Cardiac muscle cell (in vitro differentiated cells and primary cell): ENCODE measurements around the gene OGFOD1. TPM values are rescaled to one million over a fixed set of nuclear protein-coding genes. Genes with fewer than 3 reads are reported as not detected.

Experiments
- DNase-seq, 2 donors: peaks; one replicate each; pipeline versions ENCODE4 v3.0.0 to v3.0.0-alpha.2; 2010 to 2017; ENCODE audit warnings: low read depth in 1 of 2, low spot score in 1 of 2
- H3K27ac ChIP-seq: fragments of 200-600 bp; sonication (generic); 2 replicates; pipeline ENCODE4 v1.5.1; 2016
- H3K27me3 ChIP-seq: fragments of 200-600 bp; sonication (generic); 2 replicates; pipeline ENCODE4 v1.6.0; 2016; ENCODE audit warnings: control low read depth
- H3K36me3 ChIP-seq: fragments of 200-600 bp; sonication (generic); 2 replicates; pipeline ENCODE4 v1.5.1; 2016; ENCODE audit warnings: control low read depth
- H3K4me1 ChIP-seq: fragments of 200-600 bp; sonication (generic); 2 replicates; pipeline ENCODE4 v1.8.1; 2017; ENCODE audit warnings: low read depth, mild to moderate bottlenecking, mixed run types
- H3K4me3 ChIP-seq: fragments of 200-600 bp; sonication (generic); 2 replicates; pipeline ENCODE4 v1.5.1; 2016; ENCODE audit warnings: mild to moderate bottlenecking
- H3K9me3 ChIP-seq: fragments of 200-600 bp; sonication (generic); 2 replicates; pipeline ENCODE4 v1.5.1; 2017; ENCODE audit warnings: low read depth, mild to moderate bottlenecking, control low read depth
- polyA plus RNA-seq: library from polyadenylated mRNA; unstranded; fragments of >200 nt; fragmentation: Nextera tagmentation; extraction: Ambion mirVana; gene quantifications from 2 replicates; pipeline ENCODE4 v1.2.1, GENCODE V29; 2016
- total RNA-seq: library from RNA; depleted of rRNA; stranded (reverse); fragments of >200 nt; gene quantifications from 2 replicates; pipeline ENCODE4 v1.2.3, GENCODE V29; 2016
- TF ChIP-seq, protein P1 (sequence below): IDR thresholded peaks from 2 replicates; pipeline ENCODE4 v1.5.1; 2012; ENCODE audit warnings: low read depth, mild to moderate bottlenecking, low read length

OGFOD1 gene
- total and polyA plus RNA-seq, 2 experiments from 2014 or later = 54.9 to 65.5 TPM

DNA sequence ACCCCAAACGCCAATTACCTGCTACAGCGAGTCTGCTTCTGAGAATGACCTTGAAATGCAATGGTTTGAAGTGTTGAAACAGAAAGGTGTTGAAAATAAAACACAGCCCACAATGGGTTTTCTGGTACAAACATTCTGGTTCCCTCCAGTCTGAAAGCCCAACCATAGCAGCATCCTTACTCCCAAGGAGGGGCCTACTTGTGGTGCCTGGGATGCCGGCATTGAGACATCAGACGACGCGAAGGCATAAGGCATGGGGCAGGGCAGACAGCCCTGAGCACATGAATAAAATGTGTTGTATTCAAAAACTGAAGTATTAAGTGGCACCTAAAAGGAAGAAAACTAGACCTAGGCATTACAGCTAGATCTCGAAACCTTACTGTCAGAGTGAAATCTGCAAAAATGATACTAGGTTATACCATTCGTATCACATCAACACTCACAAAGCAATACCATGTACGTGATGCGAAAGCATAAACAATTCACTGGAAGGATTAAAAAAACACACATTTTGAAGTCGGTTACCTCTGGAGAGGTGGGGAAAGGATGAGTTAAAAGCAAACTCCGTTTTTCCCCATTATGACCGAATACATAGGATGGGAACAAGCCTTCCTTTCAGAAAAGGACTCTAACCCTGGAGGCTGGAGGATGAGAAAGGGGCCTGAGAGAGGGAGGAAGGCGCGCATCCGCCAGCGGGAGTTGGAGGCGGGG lies 924 bp upstream of the OGFOD1 start:
- peaks cover 38% of the 10 kb centered on the region for H3K36me3 ChIP-seq
- H3K27me3 ChIP-seq = no peaks in the 10 kb centered on the region
- H3K4me1 ChIP-seq = peaks cover 10% of the 10 kb centered on the region
- TF ChIP-seq, protein P1, sequence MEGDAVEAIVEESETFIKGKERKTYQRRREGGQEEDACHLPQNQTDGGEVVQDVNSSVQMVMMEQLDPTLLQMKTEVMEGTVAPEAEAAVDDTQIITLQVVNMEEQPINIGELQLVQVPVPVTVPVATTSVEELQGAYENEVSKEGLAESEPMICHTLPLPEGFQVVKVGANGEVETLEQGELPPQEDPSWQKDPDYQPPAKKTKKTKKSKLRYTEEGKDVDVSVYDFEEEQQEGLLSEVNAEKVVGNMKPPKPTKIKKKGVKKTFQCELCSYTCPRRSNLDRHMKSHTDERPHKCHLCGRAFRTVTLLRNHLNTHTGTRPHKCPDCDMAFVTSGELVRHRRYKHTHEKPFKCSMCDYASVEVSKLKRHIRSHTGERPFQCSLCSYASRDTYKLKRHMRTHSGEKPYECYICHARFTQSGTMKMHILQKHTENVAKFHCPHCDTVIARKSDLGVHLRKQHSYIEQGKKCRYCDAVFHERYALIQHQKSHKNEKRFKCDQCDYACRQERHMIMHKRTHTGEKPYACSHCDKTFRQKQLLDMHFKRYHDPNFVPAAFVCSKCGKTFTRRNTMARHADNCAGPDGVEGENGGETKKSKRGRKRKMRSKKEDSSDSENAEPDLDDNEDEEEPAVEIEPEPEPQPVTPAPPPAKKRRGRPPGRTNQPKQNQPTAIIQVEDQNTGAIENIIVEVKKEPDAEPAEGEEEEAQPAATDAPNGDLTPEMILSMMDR = no peak
- peak overlapping the region; percentile 86 for H3K27ac ChIP-seq
- DNase-seq = peak; percentile 9 to 10
- H3K9me3 ChIP-seq = no peaks in the 10 kb centered on the region
- H3K4me3 ChIP-seq = peak overlapping the region; percentile 91

DNA sequence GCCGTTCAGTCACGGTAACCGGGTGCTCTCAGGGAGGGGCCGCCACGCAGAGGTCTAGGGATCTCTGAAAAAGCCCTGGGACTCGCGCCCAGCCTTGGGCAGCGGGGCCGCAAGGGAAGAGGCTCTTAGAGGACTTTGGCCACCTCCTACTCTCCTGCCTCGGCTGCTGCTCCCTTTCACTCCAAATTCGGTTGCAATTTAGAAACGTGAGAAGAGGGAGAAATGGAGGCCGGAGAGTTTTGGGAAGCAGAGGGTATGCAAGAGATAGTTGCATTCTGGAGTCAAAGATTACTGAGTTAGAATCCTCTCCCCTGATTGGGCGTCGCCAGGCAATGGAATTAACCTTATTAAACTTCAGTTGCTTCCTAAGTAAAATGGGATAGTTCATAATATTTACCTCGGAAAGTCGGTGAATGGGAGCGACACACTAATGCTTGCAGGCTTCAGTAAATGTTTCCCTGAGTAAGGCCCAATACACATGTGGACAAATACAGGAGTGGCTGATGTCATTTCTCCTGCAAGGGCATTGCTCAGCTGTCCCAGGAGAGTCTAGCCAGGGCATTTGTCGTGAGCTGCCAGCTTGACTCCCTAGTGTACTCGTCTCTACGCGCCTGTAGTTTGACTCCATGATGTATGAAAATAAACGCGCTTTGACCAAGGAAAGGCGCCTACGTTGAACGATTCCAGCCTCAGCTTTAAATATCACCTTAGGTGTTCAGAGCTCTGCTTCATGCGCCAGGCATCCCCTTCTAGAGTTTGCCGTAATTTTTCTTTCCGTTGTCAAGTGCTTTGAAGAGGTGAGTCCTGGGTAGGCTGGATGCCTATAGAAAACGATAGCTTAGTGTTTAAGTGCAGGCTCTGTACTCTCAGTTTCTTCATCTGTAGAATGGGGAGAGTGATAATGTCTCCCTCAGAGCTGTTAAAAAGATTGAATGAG lies 667 bp downstream of the OGFOD1 start:
- H3K9me3 ChIP-seq = no peaks in the 10 kb centered on the region
- TF ChIP-seq, protein P1 = no peak
- H3K27ac ChIP-seq = peak overlapping the region; percentile 77
- H3K4me3 ChIP-seq = peak overlapping the region; percentile 91
- H3K36me3 ChIP-seq = peaks cover 29% of the 10 kb centered on the region
- peaks cover 10% of the 10 kb centered on the region for H3K4me1 ChIP-seq
- peak; percentile 32 to 75 for DNase-seq
- H3K27me3 ChIP-seq = no peaks in the 10 kb centered on the region

DNA sequence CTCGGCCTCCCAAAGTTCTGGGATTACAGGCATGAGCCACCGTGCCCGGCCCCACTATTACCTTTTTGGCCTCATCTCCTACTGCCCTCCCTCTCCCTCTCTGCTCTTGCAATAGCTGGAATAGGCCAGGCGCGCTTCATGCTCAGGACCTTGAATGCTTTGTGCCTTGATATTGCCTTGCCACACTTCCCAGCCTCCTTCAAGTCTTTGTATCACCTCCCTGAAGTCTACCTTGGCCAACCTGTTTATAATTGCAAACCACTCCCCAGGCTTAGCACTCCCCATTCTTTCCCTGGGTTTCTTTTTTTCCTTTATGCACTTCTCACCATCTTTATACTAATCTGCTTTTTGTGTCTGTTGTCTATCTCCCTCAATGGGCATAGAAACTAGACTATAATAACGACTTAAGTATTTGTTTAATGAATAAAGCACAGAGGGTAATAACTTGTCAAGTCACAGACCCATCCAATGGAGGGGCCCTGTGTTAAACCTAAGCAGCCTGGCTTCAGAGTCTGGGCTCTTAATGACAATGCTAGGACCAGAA lies 6.6 kb downstream of the OGFOD1 start:
- Histone ChIP-seq H3K4me1 (no peaks in the 10 kb centered on the region), H3K36me3 (peaks cover 43% of the 10 kb centered on the region), H3K27ac (no peak overlapping the region), H3K27me3 (no peaks in the 10 kb centered on the region), H3K9me3 (no peaks in the 10 kb centered on the region), H3K4me3 (no peak overlapping the region)
- TF ChIP-seq, protein P1 = no peak
- DNase-seq = no peak

DNA sequence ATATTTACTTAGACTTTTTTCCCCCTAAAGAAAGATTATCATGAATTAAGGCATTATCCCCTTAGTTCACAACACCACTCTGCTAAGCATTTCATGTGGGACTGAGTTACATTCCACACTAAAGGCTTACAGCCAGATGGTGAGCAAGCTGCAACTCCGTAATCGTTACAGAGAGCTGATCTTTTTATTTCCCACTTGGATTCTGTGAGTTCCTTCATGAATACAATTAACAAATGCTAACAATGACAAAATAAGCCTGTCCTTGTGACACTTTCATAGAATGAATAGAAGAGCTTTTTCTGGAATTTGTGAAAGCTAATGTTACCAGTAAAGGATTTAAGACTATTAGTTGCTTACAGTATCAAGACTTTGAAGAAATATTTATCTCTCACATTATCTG lies 8.7 kb downstream of the OGFOD1 start:
- DNase-seq = no peak
- Histone ChIP-seq H3K27ac (no peak overlapping the region), H3K27me3 (no peaks in the 10 kb centered on the region), H3K4me1 (no peaks in the 10 kb centered on the region), H3K9me3 (no peaks in the 10 kb centered on the region), H3K36me3 (peaks cover 35% of the 10 kb centered on the region), H3K4me3 (no peak overlapping the region)
- TF ChIP-seq, protein P1 = no peak

DNA sequence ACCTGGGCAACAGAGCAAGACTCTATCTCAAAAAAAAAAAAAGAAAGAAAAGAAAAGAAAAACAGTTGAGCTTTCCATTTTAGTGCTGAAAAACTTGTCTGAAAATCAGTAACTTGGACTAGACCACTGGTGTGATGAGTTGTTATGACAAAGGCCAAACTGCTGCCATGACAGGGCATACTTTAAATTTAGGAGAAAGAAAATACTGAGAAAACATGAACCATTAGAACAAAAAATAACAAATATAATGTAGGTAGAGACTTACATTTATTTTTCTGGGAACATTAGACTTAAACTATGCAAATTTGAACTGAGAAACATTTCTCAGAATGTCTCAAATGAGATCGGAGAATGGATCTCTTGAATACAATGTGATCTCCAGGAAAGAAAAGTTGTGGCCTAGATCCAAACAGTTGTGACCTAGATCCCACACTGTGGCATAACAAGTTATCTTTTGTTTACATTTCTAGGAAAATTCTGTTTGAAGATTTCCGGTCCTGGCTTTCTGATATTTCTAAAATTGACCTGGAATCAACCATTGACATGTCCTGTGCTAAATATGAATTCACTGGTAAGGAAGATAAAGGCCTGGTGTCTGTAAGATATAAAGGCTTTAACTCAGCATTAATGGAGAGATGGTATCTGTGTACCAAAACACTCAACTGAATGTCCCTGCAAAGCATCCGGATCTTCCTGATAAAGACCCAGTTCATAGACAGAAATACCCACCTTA lies 10.9 kb downstream of the OGFOD1 start:
- TF ChIP-seq, protein P1 = no peak
- no peaks in the 10 kb centered on the region for H3K27me3 ChIP-seq
- peaks cover 46% of the 10 kb centered on the region for H3K36me3 ChIP-seq

More for the DNA sequence above, 10.9 kb downstream of the OGFOD1 start:
- no peak for DNase-seq
- Histone ChIP-seq H3K9me3 (no peaks in the 10 kb centered on the region), H3K4me3 (no peak overlapping the region), H3K4me1 (no peaks in the 10 kb centered on the region), H3K27ac (no peak overlapping the region)
